PC-3 (cell line): ENCODE data around the gene TANC1.

Source experiments
- EZH2 ChIP-seq: fragments of 300-600 bp; sonication (generic); IDR thresholded peaks from one replicate; pipeline ENCODE4 v1.6.1; 2017; ENCODE audit warnings: antibody characterized with exemption, mild to moderate bottlenecking, low read length; ENCODE audit not compliant: unreplicated experiment
- TF ChIP-seq, protein P1 (sequence below): fragments of 300-600 bp; sonication (generic); conservative IDR thresholded peaks from 2 replicates; pipeline ENCODE4 v1.5.1; 2017; ENCODE audit warnings: antibody characterized with exemption, low read depth, mild to moderate bottlenecking, low read length

DNA sequence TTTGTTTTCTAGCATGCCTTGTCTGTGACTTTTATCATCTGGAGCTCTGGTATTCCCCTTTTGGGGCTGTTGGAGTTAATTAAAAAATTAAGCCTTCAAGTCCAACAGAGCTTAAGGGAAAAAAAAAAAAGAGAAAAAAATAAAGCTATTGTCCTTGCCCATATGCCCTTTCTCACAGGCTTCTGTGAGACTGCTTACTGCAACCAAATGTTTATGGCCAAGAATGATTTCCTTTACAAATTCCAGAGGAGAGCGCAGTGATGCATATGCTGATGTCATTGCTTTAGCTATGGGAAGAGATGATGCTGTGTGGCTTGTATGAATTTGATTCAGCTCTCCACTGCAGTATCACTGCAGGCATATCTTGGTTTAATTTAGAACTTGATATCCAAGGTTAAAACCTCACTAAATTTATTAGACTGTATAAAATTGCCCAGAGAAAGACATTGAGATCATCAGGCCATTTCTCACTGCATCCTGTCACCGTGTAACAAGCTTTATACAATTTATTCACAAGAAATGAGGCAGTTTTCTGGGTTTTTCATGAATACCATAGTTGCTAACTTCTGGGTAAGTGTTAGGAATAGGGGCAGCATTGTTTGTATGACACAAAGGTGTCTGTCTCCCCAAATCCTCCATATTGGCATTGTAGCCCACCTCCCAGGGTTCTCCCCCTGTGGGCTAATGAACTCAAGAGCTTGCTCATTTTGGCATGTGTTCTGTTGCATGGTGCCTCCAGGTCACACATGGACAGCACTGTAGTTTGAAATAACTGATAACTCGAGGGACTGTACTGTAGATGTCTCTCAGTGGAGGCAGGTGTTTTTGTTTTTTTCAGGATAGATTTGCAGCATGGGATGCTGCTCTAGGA, 85.0 kb downstream of the TANC1 start:
- TF ChIP-seq, protein P1, sequence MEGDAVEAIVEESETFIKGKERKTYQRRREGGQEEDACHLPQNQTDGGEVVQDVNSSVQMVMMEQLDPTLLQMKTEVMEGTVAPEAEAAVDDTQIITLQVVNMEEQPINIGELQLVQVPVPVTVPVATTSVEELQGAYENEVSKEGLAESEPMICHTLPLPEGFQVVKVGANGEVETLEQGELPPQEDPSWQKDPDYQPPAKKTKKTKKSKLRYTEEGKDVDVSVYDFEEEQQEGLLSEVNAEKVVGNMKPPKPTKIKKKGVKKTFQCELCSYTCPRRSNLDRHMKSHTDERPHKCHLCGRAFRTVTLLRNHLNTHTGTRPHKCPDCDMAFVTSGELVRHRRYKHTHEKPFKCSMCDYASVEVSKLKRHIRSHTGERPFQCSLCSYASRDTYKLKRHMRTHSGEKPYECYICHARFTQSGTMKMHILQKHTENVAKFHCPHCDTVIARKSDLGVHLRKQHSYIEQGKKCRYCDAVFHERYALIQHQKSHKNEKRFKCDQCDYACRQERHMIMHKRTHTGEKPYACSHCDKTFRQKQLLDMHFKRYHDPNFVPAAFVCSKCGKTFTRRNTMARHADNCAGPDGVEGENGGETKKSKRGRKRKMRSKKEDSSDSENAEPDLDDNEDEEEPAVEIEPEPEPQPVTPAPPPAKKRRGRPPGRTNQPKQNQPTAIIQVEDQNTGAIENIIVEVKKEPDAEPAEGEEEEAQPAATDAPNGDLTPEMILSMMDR = no peak
- TF ChIP-seq EZH2 = no peak
